MM.1S (cell line): ENCODE results near the gene EYA2.

Experiments
- EZH2 ChIP-seq: fragments of 300-600 bp; sonication (generic); optimal IDR thresholded peaks from 2 replicates; pipeline ENCODE3; 2017; ENCODE audit warnings: low read depth, mild to moderate bottlenecking, antibody characterized with exemption, low read length, mixed read lengths
- TF ChIP-seq, protein P1 (sequence below): fragments of 300-600 bp; sonication (generic); IDR thresholded peaks from 2 replicates; pipeline ENCODE4 v1.5.1; 2016; ENCODE audit warnings: antibody characterized with exemption, low read length, mixed read lengths

DNA sequence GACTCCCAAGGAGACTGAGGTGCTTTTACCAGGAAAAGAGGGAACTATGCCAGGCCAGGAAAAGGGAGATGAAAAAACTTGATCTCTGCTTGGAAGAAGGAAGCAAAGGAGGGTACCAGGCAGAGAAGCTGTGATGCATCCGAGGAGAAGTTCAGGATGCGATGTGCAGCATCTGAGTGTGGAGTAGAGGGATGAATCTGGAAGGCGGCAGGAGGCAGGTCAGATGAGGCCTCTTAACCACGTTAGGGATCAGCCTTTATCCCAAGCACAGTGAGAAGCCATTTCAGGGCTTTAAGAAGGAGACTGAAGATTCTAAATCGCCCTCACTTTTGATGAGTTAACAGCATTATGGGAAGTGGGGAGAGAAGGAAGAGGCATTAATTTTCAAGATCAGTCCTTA is 44.9 kb upstream of the EYA2 start:
- TF ChIP-seq, protein P1, sequence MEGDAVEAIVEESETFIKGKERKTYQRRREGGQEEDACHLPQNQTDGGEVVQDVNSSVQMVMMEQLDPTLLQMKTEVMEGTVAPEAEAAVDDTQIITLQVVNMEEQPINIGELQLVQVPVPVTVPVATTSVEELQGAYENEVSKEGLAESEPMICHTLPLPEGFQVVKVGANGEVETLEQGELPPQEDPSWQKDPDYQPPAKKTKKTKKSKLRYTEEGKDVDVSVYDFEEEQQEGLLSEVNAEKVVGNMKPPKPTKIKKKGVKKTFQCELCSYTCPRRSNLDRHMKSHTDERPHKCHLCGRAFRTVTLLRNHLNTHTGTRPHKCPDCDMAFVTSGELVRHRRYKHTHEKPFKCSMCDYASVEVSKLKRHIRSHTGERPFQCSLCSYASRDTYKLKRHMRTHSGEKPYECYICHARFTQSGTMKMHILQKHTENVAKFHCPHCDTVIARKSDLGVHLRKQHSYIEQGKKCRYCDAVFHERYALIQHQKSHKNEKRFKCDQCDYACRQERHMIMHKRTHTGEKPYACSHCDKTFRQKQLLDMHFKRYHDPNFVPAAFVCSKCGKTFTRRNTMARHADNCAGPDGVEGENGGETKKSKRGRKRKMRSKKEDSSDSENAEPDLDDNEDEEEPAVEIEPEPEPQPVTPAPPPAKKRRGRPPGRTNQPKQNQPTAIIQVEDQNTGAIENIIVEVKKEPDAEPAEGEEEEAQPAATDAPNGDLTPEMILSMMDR: no peak
- TF ChIP-seq EZH2: no peak
